ENCODE results near the gene CIB4.

CIB4 gene

DNA sequence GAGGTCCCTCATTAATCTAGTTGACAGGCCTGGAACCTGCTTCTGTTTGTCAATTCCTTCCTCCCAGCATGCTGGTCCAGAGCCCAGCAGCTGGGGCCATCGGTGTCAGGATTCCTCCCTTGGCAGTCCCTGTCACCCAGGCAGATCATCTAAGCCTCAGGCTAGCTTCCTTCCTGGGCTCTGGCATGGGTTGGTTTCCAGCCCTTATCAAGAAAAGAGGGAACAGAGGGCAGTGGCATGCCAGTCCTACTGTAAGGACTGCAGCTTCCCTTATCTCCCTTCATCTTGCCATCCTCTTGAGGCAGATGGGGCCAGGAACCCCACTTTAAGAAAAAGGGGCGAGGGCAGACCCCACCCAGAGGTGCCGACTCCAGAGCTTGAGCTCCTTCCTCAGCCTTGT is 40.5 kb upstream of the CIB4 start:
- TF ChIP-seq, protein P1, sequence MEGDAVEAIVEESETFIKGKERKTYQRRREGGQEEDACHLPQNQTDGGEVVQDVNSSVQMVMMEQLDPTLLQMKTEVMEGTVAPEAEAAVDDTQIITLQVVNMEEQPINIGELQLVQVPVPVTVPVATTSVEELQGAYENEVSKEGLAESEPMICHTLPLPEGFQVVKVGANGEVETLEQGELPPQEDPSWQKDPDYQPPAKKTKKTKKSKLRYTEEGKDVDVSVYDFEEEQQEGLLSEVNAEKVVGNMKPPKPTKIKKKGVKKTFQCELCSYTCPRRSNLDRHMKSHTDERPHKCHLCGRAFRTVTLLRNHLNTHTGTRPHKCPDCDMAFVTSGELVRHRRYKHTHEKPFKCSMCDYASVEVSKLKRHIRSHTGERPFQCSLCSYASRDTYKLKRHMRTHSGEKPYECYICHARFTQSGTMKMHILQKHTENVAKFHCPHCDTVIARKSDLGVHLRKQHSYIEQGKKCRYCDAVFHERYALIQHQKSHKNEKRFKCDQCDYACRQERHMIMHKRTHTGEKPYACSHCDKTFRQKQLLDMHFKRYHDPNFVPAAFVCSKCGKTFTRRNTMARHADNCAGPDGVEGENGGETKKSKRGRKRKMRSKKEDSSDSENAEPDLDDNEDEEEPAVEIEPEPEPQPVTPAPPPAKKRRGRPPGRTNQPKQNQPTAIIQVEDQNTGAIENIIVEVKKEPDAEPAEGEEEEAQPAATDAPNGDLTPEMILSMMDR (IDR thresholded peaks at IDR 0.05) = no peak

DNA sequence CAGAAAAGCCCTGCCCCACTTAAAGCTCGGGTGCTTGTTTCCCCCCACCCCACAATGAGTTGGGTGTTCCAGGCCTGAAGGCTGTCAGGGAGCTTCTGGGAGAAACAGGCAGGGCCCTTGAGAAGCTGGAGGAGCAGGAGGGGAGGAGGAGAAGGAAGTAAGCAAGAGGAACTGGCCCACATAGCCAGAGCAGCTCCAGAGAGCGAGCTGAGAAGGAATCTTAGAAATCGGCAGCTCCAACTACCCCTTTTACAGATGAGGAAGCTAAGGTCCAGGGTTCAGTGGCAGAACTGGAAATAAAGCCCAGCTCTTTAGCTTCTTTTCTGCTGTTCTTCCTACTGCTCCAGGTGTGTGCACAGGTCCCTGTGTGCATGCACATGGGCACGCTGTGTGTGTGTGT is 38.7 kb upstream of the CIB4 start:
- TF ChIP-seq, protein P1 (IDR thresholded peaks at IDR 0.05) = no peak

DNA sequence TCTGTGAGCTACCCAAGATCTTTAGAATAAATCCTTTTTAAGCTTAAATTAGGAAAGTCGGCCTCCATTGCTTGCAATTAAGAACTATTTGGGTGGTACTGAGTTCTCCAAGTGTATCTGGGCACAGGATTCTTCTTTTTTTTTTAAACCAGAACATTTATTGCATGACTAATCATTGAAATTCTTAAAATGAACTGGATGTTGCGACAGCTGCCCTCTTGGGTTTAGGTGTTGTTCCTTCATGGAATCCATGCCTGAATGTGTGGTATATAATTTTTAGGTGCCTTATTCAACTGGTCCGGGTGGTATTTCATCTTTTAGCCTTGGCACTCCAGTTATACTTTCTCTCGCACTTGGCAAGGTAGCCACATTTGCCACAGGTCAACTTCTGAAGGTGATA is 36.9 kb upstream of the CIB4 start:
- TF ChIP-seq, protein P1 (IDR thresholded peaks at IDR 0.05) = no peak

DNA sequence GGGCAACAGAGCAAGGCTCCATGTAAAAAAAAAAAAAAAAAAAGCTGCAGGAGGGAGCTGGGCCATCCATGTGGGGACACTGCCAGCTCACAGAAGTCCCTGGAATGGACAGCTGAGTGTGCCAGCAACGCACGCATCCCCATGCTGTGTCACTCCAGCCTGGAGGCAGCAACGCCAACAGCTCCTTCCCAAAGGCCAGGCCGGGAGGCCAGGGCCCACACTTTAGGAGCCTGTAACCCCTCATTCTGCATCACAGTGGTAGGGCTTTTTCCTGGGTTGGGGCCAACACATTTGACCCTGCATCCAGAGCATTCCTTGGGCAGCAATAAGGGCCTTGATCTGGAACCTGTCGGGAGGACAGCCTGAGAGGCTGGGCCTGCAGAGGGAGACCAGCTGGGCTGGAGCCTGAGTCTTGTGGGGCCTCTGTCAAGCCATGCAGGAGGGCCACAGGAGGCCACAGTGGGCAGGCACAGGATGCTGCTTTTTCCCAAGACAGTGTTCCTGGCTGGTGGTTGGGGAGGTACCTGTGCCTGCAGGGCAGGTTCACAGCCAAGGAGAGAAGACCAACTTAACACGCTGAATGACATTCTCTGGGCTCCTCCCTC is 34.6 kb upstream of the CIB4 start:
- TF ChIP-seq, protein P1 (IDR thresholded peaks at IDR 0.05) = no peak

DNA sequence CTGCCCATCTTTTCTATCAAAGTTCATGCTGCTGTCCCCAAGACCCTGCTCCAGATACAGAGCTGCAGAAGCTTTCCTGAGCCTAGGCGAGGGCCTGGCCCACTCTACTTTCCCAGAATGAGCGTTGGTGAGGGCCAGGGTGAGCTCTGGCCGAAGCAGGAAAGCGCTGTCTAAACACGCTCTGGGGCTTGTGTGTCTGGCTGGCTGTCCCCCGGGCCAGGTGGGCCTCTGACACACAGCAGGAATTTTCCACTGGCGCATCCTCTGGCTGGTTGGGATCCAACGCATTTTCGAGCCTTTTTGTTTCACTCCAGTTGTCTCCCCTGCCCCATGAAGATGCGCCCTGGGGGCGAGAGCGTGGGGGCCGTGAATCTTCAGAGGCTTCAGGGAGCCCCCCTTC is 33.6 kb upstream of the CIB4 start:
- TF ChIP-seq, protein P1 (IDR thresholded peaks at IDR 0.05) = no peak

DNA sequence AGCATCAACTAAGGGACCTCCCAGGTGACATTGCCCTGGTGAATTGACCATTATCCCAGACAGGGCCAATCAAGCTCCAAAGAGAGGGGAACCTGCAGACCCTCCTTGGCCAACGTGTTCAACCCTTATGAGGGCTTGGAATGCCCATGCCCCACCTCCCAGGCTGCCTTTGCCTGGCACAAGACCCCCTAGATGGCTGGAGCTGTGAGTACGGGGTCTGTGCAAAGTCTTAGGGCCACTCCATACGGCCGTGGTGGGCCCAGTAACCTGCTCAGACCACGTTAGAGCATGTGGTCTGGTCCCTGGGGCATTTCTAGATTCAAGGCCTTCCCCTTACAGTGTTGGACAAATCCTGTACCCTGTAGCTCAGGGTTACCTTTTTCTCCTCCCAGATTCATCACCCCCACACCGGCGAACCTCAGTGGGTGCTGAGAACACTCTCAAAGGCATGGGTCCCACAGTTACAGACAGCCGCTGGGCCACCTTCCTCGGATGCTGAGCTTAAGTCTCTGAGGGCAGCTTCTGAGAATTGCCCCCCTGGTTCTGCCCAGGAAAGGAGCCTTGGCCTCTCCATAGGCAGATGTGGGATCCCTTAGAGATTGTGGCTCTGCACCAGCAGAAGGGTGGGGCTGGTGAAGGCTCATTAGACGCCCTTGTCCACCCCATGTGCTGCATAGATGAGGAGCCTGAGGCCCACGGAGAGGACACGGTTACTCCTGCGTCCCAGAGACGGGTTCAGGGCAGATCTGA is 33.0 kb upstream of the CIB4 start:
- TF ChIP-seq, protein P1 (IDR thresholded peaks at IDR 0.05) = no peak

DNA sequence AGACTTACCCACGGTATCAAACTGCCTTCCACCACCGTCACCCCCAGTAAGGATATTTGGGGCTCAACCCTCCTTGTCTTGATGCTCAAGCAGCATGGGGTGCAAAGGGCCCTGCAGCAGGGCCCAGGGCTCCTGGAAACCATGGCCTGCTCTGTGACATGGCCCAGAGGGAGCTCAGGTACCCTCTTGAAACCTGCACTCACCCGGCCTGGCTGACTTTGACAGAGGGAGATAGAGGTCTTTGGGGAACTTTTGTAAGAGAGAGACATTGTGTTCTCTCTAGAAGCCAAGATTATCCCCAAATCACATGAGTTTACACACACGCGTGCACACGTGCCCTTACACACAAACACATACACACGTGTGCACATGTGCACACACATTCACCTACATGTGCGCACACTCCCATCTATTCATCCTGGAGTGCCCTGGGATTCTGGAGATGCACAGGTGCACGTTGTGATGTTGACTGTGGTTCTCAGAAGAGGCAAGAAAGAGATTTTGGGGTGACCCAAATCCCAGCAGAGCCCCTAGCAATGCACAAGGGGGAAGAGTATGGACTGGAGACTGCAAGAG is 31.7 kb upstream of the CIB4 start:
- TF ChIP-seq, protein P1 (IDR thresholded peaks at IDR 0.05) = no peak
